SK-N-SH (cell line): ENCODE results near the gene RIN2. TPM values are rescaled to one million over a fixed set of nuclear protein-coding genes. Genes with fewer than 3 reads are reported as not detected.

Experiments used
- CTCF ChIA-PET: fragments of 300-600, 350-600 bp; formaldehyde crosslinking; extraction: SDS; loops from one replicate; lab custom pipeline; 2021; lab: Yijun Ruan, JAX
- POLR2A ChIA-PET: fragments of 350-600 bp; sonication (Branson Sonifier 250); formaldehyde crosslinking; extraction: SDS; loops from one replicate; lab custom pipeline; 2020; ENCODE audit warnings: antibody characterized with exemption, inconsistent platforms; lab: Yijun Ruan, JAX
- DNase-seq: peaks from one replicate; pipeline ENCODE4 v3.0.0; 2012
- H2AFZ ChIP-seq: fragments of 200-600 bp; sonication (generic); 2 replicates; pipeline ENCODE4 v1.8.1; 2016; ENCODE audit warnings: antibody characterized with exemption, mild to moderate bottlenecking, low read depth
- H3F3A ChIP-seq: fragments of 200-600 bp; sonication (generic); replicated peaks from 2 replicates; pipeline ENCODE3; 2016; ENCODE audit warnings: antibody characterized with exemption, mild to moderate bottlenecking; ENCODE audit not compliant: insufficient read depth
- H3K27ac ChIP-seq, 2 experiments: fragments of 200-500 bp in 1 of 2; fragments of 200-600 bp in 1 of 2; sonication (Bioruptor generic) in 1 of 2; sonication (generic), shearing (Covaris generic) in 1 of 2; 2 replicates each; pipeline versions ENCODE4 v1.5.1 to v1.6.1; 2014 to 2016; ENCODE audit warnings: low read depth in 2 of 2, inconsistent platforms in 1 of 2, low read length in 1 of 2, mild to moderate bottlenecking in 1 of 2, mixed read lengths in 1 of 2
- H3K27me3 ChIP-seq: fragments of 200-600 bp; sonication (generic), shearing (Covaris generic); 2 replicates; pipeline ENCODE4 v1.6.1; 2016; ENCODE audit warnings: mixed run types; ENCODE audit not compliant: insufficient read depth
- H3K36me3 ChIP-seq, 2 experiments: fragments of 200-500 bp in 1 of 2; fragments of 200-600 bp in 1 of 2; sonication (Bioruptor generic) in 1 of 2; sonication (generic) in 1 of 2; replicated peaks in 1 of 2; 2 replicates each; pipeline versions ENCODE3 to v1.5.1; 2014 to 2016; ENCODE audit warnings: low read length in 1 of 2, mild to moderate bottlenecking in 1 of 2; ENCODE audit not compliant: insufficient read depth in 2 of 2, control insufficient read depth in 1 of 2
- H3K4me1 ChIP-seq, 2 experiments: fragments of 200-500 bp in 1 of 2; fragments of 200-600 bp in 1 of 2; sonication (Bioruptor generic) in 1 of 2; sonication (generic), shearing (Covaris generic) in 1 of 2; 2 replicates each; pipeline versions ENCODE4 v1.5.1 to v1.6.1; 2014 to 2016; ENCODE audit warnings: low read depth in 1 of 2, low read length in 1 of 2, mixed run types in 1 of 2; ENCODE audit not compliant: insufficient read depth in 2 of 2, control insufficient read depth in 1 of 2
- H3K4me2 ChIP-seq: fragments of 200-600 bp; sonication (generic), shearing (Covaris generic); 2 replicates; pipeline ENCODE4 v1.6.1; 2017; ENCODE audit warnings: mixed run types
- H3K4me3 ChIP-seq, 2 experiments: fragments of 200-500 bp in 1 of 2; fragments of 200-600 bp in 1 of 2; sonication (Bioruptor generic) in 1 of 2; sonication (generic), shearing (Covaris generic) in 1 of 2; 2 replicates each; pipeline versions ENCODE4 v1.5.1 to v1.8.1; 2014 to 2016; ENCODE audit warnings: low read depth in 2 of 2, inconsistent platforms in 1 of 2, low read length in 1 of 2, mild to moderate bottlenecking in 1 of 2, mixed read lengths in 1 of 2, moderate library complexity in 1 of 2
- H3K79me2 ChIP-seq: fragments of 200-600 bp; sonication (generic); 2 replicates; pipeline ENCODE4 v1.8.1; 2017; ENCODE audit warnings: mild to moderate bottlenecking; ENCODE audit not compliant: insufficient read depth
- H3K9ac ChIP-seq: fragments of 200-600 bp; sonication (generic); 2 replicates; pipeline ENCODE4 v1.6.1; 2017; ENCODE audit warnings: mixed run types
- H3K9me2 ChIP-seq: fragments of 200-600 bp; sonication (generic); 2 replicates; pipeline ENCODE4 v1.6.1; 2017; ENCODE audit warnings: mixed run types
- H3K9me3 ChIP-seq: fragments of 200-600 bp; sonication (generic); 2 replicates; pipeline ENCODE4 v1.6.1; 2017; ENCODE audit warnings: mixed run types, mild to moderate bottlenecking, moderate library complexity
- H4K20me1 ChIP-seq: fragments of 200-600 bp; sonication (generic); 2 replicates; pipeline ENCODE4 v1.6.1; 2017; ENCODE audit warnings: mild to moderate bottlenecking, mixed run types; ENCODE audit not compliant: insufficient read depth
- ELF1 ChIP-seq: IDR thresholded peaks from 2 replicates; pipeline ENCODE4 v1.4.0; 2012
- FOSL2 ChIP-seq: IDR thresholded peaks from 2 replicates; pipeline ENCODE4 v1.4.0; 2012; ENCODE audit warnings: low read depth, mild to moderate bottlenecking, moderate library complexity, borderline replicate concordance
- GABPA ChIP-seq: IDR thresholded peaks from 2 replicates; pipeline ENCODE4 v1.4.0; 2012; ENCODE audit warnings: low read depth, mild to moderate bottlenecking
- JUND ChIP-seq: IDR thresholded peaks from 2 replicates; pipeline ENCODE4 v1.4.0; 2012
- MEF2A ChIP-seq: IDR thresholded peaks from 2 replicates; pipeline ENCODE4 v1.4.0; 2012; ENCODE audit warnings: low read depth, borderline replicate concordance
- MXI1 ChIP-seq: IDR thresholded peaks from 2 replicates; pipeline ENCODE4 v1.6.1; 2012; ENCODE audit warnings: mild to moderate bottlenecking, low read depth, low read length, improper control_type of control experiment
- NFIC ChIP-seq: IDR thresholded peaks from 2 replicates; pipeline ENCODE4 v1.4.0; 2012; ENCODE audit warnings: borderline replicate concordance
- POLR2AphosphoS5 ChIP-seq: IDR thresholded peaks from 2 replicates; pipeline ENCODE4 v1.6.1; 2012; ENCODE audit warnings: low read depth, low read length
- RCOR1 ChIP-seq: fragments of 150-350 bp; IDR thresholded peaks from 2 replicates; pipeline ENCODE4 v1.6.1; 2017; ENCODE audit warnings: antibody characterized with exemption, low read length
- RFX5 ChIP-seq: IDR thresholded peaks from 2 replicates; pipeline ENCODE4 v1.6.1; 2012; ENCODE audit warnings: mild to moderate bottlenecking, improper control_type of control experiment, low read length
- RXRA ChIP-seq: IDR thresholded peaks from 2 replicates; pipeline ENCODE4 v1.4.0; 2012; ENCODE audit warnings: low read depth, mild to moderate bottlenecking, borderline replicate concordance
- SIN3A ChIP-seq: IDR thresholded peaks from 2 replicates; pipeline ENCODE4 v1.6.1; 2012; ENCODE audit warnings: low read depth, mild to moderate bottlenecking, low read length, moderate library complexity, borderline replicate concordance
- SMC3 ChIP-seq: IDR thresholded peaks from 2 replicates; pipeline ENCODE4 v1.6.1; 2012; ENCODE audit warnings: low read depth, low read length, improper control_type of control experiment
- TAF1 ChIP-seq: IDR thresholded peaks from 2 replicates; pipeline ENCODE4 v1.6.1; 2012; ENCODE audit warnings: low read depth, mild to moderate bottlenecking, low read length, moderate library complexity, borderline replicate concordance
- TEAD4 ChIP-seq: IDR thresholded peaks from 2 replicates; pipeline ENCODE4 v1.4.0; 2012; ENCODE audit warnings: mild to moderate bottlenecking, borderline replicate concordance; ENCODE audit not compliant: insufficient read depth
- WGBS: methylation state at CpG from one replicate; pipeline ENCODE4 v1.1.6; 2017; ENCODE audit warnings: low lambda C conversion rate; 5-methylcytosine and 5-hydroxymethylcytosine counted together
- polyA plus RNA-seq, 3 experiments: library from polyadenylated mRNA; depleted of rRNA; stranded (reverse); fragments of >200 nt; gene quantifications; 2 replicates each; pipeline ENCODE4 v1.2.3, GENCODE V29; 2012
- TF ChIP-seq, protein P1 (sequence below): IDR thresholded peaks from 2 replicates; pipeline ENCODE4 v1.4.0; 2012; ENCODE audit warnings: low read depth, borderline replicate concordance
- TF ChIP-seq, protein P2 (sequence below): fragments of 150-350 bp; IDR thresholded peaks from 2 replicates; pipeline ENCODE4 v1.6.1; 2017; ENCODE audit warnings: antibody characterized with exemption, low read length, low read depth, borderline replicate concordance
- TF ChIP-seq, protein P3 (sequence below): IDR thresholded peaks from 2 replicates; pipeline ENCODE4 v1.4.0; 2012; ENCODE audit warnings: low read depth
- TF ChIP-seq, protein P4 (sequence below): IDR thresholded peaks from 2 replicates; pipeline ENCODE4 v1.4.0; 2012; ENCODE audit warnings: low read depth, borderline replicate concordance
- TF ChIP-seq, protein P5 (sequence below): fragments of 200-600 bp; sonication (generic); IDR thresholded peaks from 2 replicates; pipeline ENCODE4 v1.6.1; 2017; ENCODE audit warnings: antibody characterized with exemption, mild to moderate bottlenecking, moderate library complexity

The RIN2 gene
- polyA plus RNA-seq, 1 of the 3 experiments (the other 2 are of a cell fraction) = 6.8 TPM

DNA sequence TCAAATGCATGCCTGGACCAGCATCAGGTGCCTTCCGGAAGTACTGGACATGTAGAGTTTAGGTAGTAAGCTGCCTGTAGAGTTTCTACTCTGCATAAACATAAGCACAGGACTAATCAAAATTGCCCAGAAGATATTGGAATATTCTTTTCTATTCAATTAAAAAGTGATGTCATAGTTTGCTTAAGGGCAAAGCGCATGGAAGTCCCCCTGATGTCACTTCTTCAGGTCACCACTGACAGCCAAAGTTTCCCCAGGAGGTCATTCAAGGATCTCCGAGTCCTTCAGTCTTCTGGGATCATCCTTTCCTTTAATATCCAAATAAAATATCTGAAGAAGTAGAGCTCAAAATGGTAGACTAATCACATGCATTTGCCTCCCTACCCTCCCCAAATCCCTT, 17.5 kb upstream of the RIN2 start:
- Histone ChIP-seq H3K9me2 (no peaks in the 10 kb centered on the region), H3F3A (peaks cover 4% of the 10 kb centered on the region), H3K4me2 (no peak overlapping the region), H3K36me3 (no peaks in the 10 kb centered on the region), H3K27ac (no peak overlapping the region), H3K4me1 (peaks cover 1 to 17% of the 10 kb centered on the region in 2 experiments), H3K27me3 (no peaks in the 10 kb centered on the region), H4K20me1 (no peaks in the 10 kb centered on the region), H3K79me2 (no peaks in the 10 kb centered on the region), H3K9ac (no peak overlapping the region), H3K9me3 (no peaks in the 10 kb centered on the region), H2AFZ (no peak overlapping the region), H3K4me3 (no peak overlapping the region)
- ChIA-PET CTCF (no interaction called here), POLR2A (no interaction called here)
- DNase-seq = no peak
- TF ChIP-seq JUND = no peak
- no peak for TF ChIP-seq TEAD4
- no peak for TF ChIP-seq POLR2AphosphoS5
- no peak for TF ChIP-seq GABPA
- no peak for TF ChIP-seq SMC3
- no peak for TF ChIP-seq MXI1
- no peak for TF ChIP-seq TAF1
- TF ChIP-seq, protein P1, sequence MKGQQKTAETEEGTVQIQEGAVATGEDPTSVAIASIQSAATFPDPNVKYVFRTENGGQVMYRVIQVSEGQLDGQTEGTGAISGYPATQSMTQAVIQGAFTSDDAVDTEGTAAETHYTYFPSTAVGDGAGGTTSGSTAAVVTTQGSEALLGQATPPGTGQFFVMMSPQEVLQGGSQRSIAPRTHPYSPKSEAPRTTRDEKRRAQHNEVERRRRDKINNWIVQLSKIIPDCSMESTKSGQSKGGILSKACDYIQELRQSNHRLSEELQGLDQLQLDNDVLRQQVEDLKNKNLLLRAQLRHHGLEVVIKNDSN = no peak
- no peak for TF ChIP-seq ELF1
- TF ChIP-seq RCOR1 = no peak
- TF ChIP-seq, protein P2, sequence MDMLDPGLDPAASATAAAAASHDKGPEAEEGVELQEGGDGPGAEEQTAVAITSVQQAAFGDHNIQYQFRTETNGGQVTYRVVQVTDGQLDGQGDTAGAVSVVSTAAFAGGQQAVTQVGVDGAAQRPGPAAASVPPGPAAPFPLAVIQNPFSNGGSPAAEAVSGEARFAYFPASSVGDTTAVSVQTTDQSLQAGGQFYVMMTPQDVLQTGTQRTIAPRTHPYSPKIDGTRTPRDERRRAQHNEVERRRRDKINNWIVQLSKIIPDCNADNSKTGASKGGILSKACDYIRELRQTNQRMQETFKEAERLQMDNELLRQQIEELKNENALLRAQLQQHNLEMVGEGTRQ = no peak
- TF ChIP-seq, protein P3, sequence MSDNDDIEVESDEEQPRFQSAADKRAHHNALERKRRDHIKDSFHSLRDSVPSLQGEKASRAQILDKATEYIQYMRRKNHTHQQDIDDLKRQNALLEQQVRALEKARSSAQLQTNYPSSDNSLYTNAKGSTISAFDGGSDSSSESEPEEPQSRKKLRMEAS = no peak
- TF ChIP-seq, protein P4, sequence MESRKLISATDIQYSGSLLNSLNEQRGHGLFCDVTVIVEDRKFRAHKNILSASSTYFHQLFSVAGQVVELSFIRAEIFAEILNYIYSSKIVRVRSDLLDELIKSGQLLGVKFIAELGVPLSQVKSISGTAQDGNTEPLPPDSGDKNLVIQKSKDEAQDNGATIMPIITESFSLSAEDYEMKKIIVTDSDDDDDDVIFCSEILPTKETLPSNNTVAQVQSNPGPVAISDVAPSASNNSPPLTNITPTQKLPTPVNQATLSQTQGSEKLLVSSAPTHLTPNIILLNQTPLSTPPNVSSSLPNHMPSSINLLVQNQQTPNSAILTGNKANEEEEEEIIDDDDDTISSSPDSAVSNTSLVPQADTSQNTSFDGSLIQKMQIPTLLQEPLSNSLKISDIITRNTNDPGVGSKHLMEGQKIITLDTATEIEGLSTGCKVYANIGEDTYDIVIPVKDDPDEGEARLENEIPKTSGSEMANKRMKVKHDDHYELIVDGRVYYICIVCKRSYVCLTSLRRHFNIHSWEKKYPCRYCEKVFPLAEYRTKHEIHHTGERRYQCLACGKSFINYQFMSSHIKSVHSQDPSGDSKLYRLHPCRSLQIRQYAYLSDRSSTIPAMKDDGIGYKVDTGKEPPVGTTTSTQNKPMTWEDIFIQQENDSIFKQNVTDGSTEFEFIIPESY = no peak
- WGBS = 60% methylated on average over 3 of the region's 3 CpGs

DNA sequence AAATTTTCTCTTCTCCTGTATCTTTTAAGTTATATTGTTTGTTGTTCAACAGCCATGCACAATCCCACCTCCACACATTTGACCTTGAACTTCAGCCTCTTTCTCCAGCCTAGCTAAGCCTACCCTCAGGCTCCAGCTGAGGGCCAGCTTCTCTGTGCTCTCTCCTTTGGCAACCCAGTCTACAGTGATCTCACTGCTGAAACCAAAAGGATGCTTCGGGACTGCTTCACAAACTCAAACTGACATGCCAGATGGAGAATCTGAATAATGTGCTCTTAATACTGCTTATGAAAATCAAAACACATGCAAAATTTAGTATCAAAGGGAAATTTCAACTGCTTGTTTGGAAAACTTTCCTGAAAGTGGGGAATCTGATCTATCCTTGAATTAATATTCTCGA, 16.1 kb upstream of the RIN2 start:
- Histone ChIP-seq H3K27ac (no peak overlapping the region), H3K79me2 (no peaks in the 10 kb centered on the region), H3K9me2 (no peaks in the 10 kb centered on the region), H3K4me1 (peaks cover 0 to 10% of the 10 kb centered on the region in 2 experiments; a peak in 2 of 4 replicates), H4K20me1 (no peaks in the 10 kb centered on the region), H2AFZ (no peak overlapping the region), H3K4me3 (no peak overlapping the region), H3K4me2 (no peak overlapping the region), H3K27me3 (no peaks in the 10 kb centered on the region), H3K9ac (no peak overlapping the region), H3K9me3 (no peaks in the 10 kb centered on the region), H3K36me3 (no peaks in the 10 kb centered on the region), H3F3A (no peaks in the 10 kb centered on the region)
- POLR2A ChIA-PET = no interaction called here
- 48% methylated on average over 2 of the region's 2 CpGs for WGBS
- CTCF ChIA-PET = interaction anchor here (2.1 kb wide), 1 partner anchor 49 kb away, joined by 7 read pairs; no protein-coding TSS in a partner anchor
- TF ChIP-seq MXI1 (no peak), POLR2AphosphoS5 (no peak), FOSL2 (no peak), SMC3 (no peak), TAF1 (no peak), SIN3A (no peak), NFIC (no peak), MEF2A (no peak), RFX5 (no peak), RXRA (no peak)
- TF ChIP-seq, protein P1 = no peak
- TF ChIP-seq, protein P5, sequence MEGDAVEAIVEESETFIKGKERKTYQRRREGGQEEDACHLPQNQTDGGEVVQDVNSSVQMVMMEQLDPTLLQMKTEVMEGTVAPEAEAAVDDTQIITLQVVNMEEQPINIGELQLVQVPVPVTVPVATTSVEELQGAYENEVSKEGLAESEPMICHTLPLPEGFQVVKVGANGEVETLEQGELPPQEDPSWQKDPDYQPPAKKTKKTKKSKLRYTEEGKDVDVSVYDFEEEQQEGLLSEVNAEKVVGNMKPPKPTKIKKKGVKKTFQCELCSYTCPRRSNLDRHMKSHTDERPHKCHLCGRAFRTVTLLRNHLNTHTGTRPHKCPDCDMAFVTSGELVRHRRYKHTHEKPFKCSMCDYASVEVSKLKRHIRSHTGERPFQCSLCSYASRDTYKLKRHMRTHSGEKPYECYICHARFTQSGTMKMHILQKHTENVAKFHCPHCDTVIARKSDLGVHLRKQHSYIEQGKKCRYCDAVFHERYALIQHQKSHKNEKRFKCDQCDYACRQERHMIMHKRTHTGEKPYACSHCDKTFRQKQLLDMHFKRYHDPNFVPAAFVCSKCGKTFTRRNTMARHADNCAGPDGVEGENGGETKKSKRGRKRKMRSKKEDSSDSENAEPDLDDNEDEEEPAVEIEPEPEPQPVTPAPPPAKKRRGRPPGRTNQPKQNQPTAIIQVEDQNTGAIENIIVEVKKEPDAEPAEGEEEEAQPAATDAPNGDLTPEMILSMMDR = no peak
- DNase-seq = no peak
